MV-4-11 (cell line): ENCODE data around the gene LRRC59.
"Not testable (repeated sequence)": the region's sequence is repeated elsewhere in the genome, so short reads cannot be mapped to it uniquely, and the experiment has no call there.

Source experiments
- DNase-seq: peaks from one replicate; lab custom pipeline; 2025; lab: John Stamatoyannopoulos, UW

LRRC59 gene

DNA sequence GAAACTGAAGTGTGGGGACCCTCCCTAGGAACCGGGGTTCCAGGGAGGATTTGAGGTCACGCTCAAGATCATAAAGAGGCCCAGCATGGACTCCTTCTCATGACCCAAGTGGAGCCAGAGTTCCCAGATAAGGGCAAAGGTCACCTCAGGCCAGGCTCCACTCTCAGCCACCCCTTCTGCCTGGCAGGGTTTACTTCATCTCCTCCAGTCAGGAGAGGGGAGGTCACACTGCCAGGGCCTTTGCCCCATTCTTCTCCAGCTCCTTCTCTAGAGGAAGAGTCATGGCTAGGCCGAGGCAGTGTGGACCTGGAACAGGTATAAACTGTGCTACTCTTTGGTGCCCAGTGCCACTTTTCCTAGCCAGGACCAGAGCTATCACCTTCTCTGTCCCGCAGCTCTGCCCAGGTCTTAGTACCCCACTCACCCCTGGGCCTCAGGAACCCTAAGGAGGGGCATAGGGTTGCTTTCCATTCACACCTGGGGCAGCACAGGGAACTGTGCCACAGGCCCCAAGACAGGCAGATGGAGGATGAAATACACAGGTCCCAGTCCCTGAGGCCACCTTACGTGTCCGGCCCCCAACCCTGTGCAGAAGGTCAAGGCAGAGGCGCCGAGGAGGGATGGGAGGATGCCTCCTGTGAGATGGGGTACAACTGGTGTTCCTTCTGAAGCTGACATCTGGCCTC, 27.8 kb upstream of the LRRC59 start:
- DNase-seq: no peak

DNA sequence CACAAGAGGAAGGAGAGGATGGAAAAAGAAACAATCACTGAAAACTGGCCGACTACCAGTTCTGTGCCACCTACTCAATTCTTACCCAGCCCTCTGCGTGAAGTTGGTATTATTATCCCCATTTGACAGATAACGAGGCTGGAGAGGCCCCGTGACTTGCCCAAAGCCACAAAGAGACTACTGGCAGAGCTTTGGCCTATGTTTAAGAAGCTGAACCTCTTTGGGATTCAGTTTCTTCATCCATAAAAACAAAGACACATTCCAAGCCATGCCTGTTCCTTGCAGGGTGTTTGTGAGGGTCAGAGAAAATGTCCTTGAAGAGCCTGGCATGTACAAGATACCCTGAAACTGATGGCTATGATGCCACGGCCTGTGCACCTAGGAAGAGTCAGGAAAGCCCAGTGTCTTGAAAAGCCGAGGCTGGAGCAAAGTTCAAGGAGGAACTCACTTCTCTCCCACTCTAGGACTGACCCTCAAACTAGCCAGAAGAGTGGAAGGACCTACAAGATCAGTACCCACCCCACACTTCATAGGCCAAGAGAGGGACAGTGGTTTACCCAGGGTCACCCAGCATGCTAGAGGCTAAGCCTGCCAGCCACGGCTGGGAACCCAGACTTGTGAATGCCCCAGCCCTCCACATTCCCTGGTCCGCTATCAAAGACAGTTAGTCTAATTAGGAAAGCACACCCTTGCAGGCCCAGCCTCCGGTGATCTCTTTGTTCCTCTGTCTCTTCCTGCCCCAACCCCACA, 27.1 kb upstream of the LRRC59 start:
- no peak for DNase-seq

DNA sequence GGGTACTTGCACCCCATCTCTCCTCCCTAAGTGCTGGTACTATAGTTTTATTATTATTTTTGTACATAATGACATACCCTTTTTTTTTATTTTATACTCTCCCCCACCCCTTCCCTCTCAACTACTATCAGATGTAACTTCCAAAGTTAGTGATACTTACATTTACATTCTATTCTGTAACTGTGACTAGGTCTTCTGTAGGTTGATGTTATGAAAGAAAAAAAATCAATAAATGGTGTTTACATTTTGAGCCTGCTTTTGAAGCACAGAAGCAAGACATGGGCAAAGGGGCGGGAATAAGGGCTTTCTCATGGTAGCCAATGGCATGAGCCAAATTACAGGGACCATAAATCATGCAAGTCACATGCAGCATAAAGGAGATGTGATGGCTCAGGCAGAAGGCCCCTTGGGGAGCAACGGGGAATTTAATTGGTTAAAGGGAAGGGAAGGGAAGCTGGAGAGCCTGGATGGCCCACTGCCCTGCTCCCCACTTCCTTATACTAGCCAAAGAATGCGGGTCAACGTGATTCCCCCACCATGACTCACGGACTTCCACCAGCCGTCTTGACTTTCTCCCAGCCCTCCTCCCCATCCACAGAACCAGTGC, 26.3 kb upstream of the LRRC59 start:
- peak; percentile 88 for DNase-seq

DNA sequence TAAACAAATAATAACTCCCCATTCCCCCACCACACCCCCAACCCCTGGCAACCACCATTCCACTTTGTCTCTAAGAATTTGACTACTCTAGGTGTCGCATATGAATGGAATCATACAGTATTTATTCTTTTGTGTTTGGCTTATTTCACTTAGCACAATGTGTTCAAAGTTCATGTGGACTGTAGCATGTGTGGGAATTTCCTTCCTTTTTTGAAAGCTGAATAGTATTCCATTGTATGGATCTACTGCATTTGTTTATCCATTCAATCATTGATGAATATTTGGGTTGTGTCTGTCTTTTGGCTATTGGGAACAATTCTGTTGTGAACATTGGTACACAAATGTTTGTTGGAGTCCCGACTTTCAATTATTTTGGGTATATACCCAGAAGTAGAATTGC, 25.4 kb upstream of the LRRC59 start:
- DNase-seq: no peak

DNA sequence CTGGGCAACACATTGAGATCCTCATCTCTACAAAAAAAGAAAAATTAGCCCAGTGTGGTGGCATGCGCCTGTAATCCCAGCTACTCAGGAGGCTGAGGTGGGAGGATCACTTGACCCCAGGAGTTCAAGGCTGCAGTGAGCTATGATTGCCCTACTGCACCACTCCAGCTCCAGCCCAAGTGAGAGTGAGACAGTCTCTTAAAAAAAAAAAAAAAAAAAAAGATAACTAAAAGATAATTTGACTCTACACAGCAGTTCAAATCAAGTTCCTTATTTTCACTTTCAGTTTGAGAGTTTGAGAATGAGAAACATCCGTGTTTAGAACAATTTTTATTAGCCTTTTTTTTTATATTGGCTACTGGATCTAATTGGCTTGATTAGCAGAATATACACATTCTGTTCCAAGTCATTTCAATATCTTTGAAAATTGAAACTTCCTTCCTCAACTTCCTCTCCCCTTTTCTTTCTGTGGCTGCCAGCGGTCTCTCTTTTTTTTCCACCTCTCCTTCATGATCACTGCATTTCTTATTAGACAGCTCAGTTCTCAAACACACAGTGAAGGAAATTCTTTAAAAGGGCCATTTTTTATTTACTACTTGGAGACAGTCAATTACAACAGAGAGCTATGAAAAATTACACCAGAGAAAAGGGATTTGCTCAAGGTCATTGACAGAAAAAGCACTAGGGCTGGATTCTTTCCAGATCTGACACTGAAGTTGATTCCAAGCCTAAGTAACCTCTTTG, 24.2 kb upstream of the LRRC59 start:
- peak; percentile 80 for DNase-seq

DNA sequence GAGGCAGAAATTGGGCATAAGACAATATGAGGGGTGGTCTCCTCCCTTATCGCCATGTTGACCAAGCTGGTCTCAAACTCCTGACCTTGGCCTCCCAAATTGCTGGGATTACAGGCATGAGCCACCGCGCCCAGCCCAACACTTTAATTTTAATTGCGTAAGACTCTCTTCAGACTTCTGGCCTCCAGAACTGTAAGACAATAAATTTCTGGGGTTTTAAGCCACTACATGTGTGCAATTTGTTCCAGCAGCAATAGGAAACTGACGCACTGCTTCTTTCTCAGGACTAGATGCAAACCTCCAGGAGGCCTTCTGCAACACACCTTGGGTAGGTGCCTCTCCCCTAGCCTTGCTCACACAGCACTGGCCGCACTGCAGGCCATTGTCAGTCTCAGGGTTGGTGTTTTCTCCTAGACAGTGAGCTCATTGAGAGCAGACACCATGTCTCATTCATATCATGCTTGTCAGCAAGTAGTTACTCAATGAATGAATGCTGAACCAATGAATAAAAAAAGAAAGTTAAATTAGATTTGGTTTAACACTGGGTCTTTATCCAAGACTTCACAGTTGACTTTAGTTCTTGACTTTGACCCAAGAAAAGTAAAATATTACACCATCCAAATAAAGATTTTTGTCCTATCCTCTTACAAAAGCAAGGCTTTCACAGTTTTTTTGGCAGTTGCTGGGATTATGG, 23.2 kb upstream of the LRRC59 start:
- peak; percentile 70 for DNase-seq

DNA sequence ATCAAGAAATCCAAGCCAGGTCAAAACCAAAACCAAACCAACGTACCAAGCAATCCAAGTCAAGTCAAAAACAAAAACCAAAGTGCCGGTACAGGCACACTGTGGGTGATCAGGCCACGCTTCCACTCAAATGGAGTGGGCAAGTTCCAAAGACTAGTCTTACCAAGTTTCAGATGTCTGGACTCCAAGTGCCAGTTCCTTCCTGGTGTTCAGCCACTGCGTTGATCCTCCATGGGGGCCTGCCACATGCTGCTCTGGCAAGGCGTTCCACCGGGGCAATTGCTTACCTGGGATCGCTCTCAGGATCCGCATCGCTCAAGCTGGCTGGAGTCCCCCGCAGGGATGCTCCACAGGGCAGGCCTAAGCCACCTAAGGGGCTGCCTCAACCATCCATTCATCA, 22.3 kb upstream of the LRRC59 start:
- not testable (repeated sequence) for DNase-seq

DNA sequence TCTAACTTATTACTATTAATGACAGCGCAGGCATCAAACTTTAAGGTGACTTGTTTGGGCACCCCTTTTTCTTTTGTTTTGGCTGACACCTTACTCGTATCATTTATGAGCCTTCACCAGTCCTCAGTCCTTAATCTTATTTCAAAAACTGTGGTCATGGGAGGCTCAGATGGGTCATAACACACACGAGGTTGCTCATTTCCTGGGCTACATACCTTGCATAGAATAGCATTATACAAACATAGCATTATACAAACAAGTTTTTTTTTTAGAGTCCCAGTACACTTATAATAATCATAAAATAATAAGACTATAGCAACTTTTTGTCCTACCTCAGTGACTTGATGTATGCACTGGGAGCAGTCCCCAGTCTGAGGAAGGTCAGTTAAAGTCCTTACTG, 17.5 kb upstream of the LRRC59 start:
- no peak for DNase-seq

DNA sequence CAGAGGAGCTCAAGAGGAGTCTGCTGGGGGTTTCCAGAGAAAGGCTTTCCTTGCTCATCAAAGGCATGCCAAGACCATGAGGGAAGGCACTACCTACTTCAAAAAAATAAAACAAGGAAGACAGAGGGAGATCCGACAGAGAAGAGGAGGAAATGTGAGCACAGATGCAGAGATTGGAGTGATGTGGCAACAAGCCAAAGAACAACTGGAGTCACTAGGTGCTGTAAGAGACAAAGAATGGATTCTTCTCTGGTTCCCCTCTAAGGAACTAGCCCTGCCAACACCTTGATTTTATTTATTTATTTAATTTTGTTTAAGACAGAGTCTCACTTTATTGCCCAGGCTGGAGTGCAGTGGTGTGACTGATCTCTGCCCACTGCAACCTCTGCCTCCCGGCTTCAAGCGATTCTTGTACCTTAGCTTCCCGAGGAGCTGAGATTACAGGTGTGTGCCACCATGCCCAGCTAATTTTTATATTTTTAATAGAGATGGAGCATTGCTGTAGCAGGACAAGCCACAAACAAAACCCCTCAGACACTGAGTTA, 14.9 kb upstream of the LRRC59 start:
- no peak for DNase-seq

DNA sequence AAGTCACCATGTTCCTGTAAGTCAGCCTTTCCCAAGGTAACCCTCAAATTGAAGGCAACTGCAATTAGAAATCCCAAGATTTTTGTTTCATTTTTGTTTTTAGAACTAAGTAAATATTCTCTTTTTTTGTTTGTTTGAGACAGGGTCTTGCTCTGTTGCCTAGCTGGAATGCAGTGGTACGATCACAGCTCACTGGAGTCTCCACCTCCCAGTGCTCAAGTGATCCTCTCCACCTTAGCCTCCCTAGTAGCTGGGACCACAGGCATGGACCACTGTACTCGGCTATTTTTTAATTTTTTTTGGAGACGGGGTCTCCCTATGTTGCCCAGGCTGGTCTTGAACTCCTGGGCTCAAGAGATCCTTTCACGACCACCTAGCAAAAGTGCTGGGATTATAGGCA, 10.6 kb upstream of the LRRC59 start:
- no peak for DNase-seq

DNA sequence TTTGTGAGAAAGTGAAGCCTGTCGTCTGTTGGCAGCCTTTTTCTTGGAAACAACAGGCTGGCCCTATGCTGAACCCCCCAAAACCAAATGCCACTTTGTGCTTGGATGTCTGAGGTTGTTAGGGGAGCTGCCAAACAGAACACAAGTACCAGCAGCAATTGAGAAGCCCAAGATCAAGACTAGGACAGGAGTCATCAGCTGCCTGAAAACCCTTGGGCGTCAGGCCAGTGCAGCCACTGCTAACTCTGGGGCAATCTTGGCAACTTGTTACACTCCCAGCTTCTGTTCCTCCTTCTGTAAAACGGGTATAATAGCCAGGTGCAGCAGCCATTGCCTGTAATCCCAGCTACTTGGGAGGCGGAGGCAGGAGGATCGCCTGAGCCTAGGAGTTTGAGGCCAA, 9.3 kb upstream of the LRRC59 start:
- DNase-seq: no peak

DNA sequence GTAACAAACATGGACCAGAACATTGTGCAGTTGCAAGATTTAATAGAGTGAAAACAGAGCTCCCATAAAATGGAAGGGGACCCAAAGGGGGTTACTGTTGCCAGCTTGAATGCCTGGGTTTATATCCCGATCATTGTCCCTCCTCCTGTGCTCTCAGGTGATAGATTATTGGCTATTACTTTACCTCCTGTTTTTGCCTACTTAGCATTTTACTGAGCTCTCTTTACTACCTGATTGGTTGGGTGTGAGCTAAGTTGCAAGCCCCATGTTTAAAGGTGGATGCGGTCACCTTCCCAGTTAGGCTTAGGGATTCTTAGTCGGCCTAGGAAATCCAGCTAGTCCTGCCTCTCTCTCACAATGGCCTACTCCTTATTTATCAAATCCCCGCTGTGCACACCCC, 8.0 kb upstream of the LRRC59 start:
- not testable (repeated sequence) for DNase-seq

DNA sequence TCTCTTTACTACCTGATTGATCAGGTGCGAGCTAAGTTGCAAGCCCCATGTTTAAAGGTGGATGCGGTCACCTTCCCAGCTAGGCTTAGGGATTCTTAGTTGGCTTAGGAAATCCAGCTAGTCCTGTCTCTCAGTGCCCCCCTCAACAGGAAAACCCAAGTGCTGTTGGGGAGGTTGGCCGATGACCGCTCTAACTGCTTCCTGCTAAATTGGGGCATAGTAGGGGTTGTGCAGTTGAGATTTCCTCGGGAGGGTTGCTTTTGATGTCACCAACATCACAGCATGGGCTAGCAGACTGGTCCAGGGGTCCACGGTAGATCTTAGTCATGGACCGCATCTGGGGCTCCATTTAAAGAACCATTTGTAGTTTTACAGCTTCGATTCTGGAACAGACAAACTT, 2.3 kb upstream of the LRRC59 start:
- DNase-seq: not testable (repeated sequence)

DNA sequence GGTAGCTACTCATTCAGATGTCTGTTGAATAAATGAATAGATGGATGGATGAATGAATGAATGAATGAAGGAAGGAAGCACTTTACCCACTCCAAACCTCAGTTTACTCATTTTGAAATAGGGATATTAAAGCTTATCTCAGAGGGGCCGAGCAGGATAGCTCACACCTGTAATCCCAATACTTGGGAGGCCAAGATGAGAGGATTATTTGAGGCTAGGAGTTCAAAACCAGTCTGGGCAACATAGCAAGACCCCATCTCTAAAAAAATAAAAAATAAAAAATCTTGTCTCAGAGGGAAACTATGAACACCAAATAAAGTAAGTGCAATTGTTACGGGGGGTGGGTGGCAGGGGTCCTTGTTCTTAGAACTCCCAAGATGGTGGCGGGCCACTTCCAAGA, 1.3 kb upstream of the LRRC59 start:
- DNase-seq: not testable (repeated sequence)

DNA sequence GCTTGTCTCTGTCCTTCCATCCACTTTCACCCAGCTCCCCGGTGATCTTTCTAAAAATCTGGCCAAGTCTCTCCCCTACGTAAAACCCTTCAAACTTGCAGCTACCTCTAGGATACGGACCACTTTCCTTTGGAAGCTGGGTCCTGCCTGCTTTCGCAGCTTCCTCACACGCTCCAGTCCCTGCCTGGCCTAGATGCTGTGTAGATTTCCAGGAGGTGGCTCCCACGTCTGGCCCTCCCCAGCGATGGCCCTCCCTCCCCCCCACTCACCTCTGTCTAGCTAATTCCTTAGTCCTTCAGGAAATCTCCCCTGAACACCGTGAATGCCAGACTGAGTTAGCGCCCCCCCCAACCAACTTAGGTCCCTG, 579 bp upstream of the LRRC59 start:
- DNase-seq: no peak

DNA sequence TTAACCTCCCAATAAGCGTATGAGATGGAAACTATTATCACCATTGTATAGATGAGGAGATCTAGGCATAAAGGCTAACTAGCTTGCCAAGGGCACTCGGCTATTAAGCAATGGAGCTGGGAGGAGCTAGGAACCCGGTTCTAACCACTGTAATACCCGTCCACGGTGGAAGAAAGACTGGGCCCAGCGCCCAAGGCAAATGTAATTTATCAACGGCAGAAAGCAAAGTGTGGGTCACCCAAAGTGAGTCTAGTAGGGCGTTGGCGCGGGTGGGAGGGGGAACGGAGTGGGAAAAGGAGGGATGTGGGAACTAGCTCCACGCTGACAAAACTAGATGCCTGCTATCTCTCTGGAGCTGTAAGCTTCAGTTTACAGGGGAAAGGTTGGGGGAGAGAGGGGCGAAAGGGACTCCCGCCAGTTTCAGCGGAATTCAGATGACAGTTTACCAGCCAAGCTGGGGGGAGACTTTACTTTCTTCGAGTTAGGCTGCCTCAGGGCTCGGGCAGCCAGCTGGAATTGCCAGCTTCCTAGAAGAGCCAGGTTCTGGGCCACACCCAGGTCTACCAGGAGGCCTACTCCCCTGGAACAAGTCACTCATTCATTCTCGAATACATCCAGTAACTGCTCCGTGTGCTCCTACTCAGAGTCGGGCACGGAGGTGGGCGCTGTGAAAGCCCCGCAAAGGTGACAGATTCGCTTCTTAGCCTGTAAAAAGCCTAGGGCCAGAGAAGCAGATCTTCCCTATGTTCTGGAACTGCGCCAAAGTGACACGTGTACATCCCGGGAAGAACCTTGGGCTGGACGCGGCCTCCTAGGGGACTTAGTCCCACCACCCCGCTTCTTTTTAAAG, 837 bp downstream of the LRRC59 start:
- peak; percentile 49 for DNase-seq

DNA sequence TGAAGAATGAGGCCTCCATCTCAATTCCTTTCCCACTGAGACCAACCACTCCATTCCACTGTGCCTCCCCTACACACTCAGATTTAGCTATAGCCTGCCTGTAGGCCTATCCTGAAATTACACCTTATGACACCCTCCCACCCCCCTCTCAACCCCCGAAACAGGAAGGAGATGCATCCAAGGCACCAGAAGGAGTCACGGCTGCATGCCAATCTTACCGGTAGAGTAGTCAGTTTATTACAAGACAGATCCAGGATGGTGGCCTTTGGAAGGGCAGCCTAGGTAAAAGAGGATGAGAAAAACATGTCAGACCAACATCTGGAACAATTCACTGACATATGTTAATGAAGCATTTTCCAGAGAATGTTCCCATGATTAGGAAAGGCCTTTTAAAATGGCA, 2.6 kb downstream of the LRRC59 start:
- DNase-seq: no peak

DNA sequence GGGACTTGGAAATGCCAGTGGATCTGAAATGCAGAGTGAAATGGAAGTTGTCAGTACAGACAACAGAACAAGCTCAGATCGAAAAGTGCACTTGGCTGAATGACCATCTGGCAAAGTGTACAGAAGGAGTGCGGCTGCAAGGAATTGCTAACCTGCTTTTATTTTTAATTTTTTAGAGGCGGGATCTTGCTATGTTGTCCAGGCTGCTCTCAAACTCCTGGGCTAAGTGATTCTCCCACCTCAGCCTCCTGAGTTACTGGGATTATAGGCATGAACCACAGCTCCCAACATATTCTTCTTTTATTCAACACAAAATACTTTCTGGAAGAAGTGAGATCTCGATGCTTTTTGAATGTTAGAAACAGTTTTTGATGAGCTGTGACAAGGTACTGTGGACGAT, 3.6 kb downstream of the LRRC59 start:
- DNase-seq: no peak

DNA sequence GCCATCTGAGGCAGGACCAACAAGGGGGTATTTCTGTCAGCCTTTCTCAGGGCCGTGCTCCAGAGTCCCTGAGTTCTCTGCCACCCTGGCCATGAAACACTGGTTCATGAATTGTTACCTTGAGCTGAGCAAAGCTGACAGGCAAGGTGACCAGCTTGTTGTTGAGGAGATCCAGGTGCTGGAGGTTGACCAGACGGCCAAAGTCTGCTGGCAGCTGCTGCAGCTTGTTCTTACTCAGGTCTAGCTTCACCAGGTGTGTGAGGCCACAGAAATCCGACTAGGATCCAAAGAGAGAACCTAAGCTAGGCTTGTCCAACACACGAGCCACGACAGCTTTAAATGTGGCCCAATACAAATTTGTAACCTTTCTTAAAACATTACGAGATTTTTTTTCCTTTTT, 4.7 kb downstream of the LRRC59 start:
- DNase-seq: no peak

DNA sequence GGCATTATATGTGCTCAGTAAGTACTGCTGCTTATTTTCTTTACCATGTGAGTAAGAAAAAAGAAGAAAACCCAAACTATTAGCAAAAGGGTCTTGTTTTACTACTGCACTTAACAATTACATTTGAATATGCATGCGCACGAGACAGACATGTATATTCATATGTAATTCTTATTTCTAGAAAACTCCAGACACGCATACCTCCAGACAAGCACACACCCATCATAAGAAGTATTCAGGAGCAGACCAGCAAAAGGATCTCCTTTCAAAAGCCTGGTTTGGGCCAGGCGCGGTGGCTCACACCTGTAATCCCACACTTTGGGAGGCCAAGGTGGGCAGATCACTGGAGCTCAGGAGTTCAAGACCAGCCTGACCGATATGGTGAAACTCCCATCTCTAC, 7.8 kb downstream of the LRRC59 start:
- DNase-seq: no peak

DNA sequence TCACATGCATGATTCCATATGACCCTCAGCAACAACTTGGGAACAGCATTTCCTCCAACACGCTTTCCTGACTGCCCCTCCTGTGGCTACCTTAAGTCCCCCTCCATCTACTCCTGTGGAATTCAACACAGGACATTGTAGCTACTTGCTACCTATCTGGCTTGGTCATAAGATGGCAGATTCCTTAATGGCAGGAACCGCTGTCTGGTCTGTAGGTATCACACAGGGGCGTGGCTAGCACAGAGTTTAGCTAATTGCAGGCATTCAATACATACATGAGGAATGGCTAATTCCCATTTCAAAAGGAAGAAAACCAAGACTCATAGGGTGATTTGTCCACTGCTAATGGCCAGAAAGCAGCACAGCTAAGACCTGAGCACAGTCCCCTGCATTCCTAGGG, 8.6 kb downstream of the LRRC59 start:
- no peak for DNase-seq
